ENCODE measurements around the gene ARL2.
"Not testable (repeated sequence)": the region's sequence is repeated elsewhere in the genome, so short reads cannot be mapped to it uniquely, and the experiment has no call there.

ARL2 gene

DNA sequence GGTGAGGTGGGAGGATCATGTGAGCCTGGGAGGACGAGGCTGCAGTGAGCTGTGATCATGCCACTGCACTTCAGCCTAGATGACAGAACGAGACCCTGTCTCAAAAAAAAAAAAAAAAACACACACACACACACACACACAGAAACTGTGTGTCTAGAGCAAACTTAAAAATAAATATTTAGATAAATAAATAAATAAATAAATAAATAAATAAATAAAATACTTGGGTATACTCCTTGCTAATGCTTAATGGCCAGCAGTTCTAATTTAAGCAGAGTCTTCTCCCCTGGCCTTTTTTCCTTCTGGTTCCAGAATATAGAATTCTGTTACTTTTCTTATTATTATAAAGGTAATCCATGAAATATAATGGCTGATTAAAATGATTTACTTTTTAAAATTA lies 5.1 kb upstream of the ARL2 start:
- DNase-seq, result no peak

DNA sequence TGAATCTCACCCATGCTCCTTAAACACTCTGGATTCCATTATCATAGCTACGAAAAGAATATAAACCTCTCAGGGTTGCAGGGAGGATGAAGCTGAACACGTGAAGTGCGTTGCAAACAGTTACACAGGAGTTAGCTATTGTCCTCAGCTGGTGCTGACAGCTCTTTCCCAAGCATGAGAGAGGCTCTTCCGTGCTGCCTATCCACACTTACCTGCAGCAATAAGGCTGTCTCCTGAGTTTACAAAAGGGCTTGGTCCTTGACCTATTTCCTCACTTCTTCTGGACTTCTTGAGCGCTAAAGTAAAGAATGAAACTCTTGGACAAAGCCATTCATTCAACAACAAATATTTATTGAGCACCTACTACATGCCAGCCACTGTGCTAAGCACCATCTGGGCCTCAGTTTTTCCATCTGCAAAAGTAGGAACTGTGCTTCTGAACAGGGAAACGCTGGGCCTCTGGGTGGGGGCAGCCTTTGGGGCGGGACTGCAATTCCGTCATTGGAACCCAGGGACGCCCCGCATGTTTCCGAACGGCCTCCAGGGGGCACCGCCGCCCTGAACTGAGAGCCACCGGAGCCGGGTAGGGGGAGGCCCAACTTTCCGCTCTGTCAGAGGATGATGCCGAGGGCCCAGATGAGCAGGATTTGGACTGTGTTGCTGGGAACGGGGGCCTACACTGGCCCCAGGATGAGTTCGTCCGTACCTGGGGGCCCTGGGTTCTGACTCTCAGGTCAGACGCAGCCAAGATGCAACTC lies 651 bp upstream of the ARL2 start:
- peak; percentile 87 for DNase-seq

DNA sequence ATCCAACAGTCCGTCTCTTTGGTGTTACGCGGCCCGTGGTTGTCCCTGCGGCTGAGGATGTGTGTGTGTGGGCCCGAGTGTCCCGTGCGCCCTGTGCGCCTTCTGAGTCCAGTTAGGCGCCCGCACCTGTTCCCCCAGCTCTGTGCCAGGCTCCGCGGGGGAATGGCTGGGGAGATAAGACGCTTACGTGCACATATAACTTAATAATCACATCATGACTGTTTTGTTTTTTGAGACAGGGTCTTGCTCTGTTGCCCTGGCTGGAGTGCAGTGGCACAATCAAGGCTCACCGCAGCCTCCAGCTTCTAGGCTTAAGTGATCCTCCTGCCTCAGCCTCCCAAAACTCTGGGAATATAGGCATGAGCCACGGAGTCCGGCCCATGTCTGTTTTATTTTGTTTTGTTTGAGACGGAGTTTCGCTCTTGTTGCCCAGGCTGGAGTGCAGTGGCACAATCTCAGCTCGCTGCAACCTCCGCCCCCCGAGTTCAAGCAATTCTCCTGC lies 817 bp downstream of the ARL2 start:
- DNase-seq, result no peak

DNA sequence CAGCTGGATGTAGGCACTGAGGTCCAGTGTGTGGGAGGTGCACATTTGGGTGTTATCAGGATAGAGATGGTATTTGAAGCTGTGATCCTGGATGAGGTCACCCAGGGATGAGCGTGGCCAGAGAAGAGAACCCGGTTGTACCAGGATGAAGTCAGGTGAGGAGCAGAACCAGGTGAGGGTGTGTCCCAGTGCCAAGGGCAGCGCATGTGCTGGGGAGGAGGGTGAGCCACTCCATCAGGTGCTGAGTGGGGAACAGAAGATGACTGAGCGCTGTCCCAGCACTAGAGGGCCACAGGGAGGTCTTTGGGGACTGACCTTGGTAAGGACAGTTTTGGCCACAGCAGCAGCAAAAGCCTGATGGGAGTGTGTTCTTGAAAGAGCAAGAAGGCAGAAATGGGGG lies 2.7 kb downstream of the ARL2 start:
- no peak for DNase-seq

DNA sequence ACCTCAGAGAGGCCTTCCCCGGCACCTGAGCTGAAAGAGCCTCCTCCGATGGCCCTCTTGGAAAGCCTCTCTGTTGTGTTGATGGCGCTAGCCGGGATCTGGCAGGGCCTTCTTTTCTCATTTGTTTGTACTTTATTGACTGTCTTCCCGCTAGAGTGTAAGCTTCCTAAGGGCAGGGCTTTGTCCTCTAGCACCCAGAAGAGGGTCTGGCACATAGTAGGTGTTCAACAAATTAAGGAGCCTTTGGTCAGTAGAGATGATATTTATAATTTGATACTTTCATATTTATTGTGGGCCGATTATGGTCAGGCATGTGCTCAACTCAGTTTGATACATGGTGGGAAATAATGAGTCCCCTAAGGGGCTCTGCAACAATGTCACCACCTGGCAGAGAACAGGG lies 4.0 kb downstream of the ARL2 start:
- no peak for DNase-seq

DNA sequence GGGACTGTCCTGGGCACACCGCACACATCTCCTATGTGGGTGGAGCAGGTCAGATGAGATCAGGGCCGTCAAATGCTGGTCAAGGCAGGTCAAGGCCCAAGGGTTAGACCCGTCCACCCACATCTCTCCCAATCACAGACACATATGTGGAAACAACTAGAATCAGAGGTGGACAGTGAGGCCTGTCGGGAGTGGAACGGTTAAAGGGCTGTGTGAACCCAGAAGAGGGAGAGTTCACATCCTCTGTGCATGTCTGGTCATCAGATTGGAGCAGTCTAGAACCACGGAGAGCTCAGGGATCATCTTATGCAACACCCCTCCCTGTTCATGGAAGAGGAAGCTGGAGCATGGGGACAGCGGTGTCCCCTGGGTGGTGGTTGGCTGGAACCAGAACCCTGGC lies 5.9 kb downstream of the ARL2 start:
- no peak for DNase-seq

DNA sequence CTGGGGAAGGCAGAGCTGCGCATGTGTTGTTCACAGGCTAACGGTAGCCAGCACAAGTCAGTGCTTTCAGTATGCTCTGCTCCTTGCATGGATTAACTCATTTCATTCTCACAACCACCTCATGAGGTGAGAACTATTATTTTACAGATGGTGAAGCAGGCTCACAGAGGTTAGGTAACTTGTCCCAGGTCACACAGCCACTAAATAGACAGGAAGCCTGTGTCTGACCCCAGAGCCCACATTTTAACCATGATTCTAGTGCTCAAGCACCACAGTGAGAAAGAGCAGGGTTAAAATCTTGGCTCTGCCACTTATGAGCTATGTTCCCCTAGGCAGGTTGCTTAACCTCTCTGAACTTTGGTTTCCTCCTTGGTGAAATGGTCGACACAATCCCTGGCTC lies 7.0 kb downstream of the ARL2 start:
- DNase-seq, result no peak

DNA sequence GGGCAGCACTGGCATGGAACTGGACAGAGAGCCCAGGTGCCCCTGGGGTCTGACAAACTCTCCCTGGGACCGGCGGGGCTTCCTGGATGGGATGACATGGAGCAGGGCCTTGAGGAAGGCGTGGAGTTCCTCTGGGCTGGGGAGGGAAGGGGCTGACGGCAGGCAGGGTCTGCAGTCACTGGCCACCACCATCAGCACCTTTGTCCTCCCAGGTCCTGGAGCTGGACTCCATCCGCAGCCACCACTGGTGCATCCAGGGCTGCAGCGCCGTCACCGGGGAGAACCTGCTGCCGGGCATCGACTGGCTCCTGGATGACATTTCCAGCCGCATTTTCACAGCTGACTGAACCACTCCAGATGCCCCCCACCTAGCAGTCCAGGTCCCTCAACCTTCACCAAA lies 7.5 kb downstream of the ARL2 start:
- DNase-seq, result no peak

DNA sequence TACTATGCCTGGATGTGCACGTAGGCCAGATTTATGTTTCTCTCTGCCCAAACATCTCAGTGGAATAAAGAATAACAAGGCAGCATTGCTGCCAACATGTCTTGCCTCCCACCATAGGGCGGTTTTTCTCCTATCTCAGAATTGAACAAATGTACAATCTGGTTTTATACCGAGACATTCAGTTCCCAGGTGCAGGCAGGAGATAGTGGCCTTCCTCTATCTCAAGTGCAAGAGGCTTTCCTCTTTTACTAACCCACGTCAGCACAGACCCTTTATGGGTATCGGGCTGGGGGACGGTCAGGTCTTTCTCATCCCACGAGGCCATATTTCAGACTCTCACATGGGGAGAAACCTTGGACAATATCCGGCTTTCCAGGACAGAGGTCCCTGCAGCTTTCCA lies 9.5 kb downstream of the ARL2 start:
- DNase-seq, result not testable (repeated sequence)

DNA sequence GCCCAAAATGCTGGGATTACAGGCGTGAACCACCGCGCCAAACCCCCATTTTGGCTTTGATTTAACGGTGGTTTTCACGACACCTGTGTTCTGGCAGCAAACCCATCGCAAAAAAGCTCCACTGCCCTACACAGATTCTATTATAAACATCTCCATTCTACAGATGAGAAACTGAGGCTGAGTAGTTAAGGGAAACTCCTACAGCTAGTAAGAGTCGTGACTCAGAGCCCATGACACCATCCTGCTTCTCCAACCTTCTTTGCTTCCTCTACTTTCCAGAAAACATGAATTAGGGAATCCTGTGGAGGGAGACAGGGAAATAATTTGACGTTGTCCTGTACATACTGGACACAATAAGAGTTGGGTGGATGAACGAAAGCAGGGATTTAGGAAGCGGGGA lies 12.8 kb downstream of the ARL2 start:
- no peak for DNase-seq

DNA sequence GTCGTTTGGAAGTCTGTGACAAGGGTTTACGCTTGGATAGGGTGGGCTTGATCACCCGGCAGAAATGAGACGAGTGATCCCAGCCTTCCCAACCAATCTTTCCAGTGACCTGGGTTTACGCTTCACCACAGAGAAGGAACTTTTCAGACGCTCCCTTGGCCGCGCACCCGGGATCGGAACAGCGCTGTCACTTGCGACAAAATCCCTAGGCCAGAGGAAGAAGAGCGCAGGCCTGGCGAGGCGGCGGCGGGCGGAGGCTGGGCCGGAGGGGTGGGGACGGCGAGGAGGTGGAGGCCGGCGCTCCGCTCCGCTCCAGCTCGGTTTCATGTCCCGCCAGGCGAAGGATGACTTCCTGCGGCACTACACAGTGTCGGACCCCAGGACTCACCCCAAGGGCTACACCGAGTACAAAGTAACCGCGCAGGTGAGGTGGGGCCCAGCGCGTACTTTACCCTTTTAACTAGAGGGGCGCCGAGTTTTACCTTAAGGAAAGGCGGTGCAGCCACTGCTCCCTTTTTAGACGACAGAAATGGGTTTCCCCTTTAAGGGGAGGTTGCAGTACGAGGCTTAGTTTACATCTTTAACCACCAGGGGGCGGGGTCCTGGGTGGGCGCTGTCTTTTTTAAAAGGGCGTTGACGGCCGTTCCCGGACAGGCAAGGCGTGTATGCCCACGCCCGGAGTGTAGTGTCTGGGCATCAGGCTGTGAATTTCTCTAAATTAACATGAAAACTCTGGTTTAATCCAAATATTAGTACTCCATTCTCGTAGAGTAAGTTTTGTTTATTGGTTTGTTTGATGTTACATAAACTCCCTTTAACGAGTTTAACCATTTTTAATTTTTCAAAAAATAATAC lies 13.5 kb downstream of the ARL2 start, which contains the start of gene SNX15:
Gene SNX15 (plus strand): TSS at position 227 of the 855 bp plus-strand sequence. CDS start 99 bp downstream, at position 326.
- peak; percentile 78 for DNase-seq

DNA sequence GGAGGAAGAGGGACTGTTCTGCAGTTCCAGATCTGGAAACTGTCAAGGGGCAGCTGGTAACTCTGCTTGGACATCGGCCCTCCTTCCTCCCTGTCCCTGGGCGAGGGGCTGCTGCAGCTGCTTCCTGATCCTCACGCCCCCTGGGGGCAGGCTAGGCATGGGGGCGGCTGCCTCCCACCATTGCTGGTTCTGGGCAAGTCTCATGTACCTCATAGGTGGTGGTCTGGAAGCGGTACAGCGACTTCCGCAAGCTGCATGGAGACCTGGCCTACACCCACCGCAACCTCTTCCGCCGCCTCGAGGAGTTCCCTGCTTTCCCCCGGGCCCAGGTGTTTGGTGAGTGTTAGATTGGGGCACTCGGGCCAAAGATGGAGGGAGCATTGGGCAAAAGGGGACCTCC lies 18.3 kb downstream of the ARL2 start:
- no peak for DNase-seq

DNA sequence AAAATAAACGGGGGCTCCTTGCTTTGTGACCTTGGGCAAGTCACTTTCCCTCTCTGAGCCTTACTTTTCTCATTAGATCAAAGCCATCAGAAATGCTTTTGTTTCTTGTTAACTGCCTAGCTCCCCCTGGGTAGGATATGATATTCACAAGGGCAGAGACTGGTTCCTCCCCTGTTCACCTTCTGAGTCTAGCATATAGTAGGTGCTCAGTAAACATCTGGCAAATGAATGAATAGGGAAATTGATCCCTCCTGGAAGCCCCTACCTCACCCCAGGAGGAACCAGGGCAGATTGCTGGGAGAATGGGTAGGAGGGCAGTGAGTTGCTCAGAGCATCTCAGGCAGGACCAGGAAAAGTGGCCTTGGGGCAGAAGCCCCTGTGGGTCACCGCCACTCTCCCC lies 20.5 kb downstream of the ARL2 start:
- no peak for DNase-seq

DNA sequence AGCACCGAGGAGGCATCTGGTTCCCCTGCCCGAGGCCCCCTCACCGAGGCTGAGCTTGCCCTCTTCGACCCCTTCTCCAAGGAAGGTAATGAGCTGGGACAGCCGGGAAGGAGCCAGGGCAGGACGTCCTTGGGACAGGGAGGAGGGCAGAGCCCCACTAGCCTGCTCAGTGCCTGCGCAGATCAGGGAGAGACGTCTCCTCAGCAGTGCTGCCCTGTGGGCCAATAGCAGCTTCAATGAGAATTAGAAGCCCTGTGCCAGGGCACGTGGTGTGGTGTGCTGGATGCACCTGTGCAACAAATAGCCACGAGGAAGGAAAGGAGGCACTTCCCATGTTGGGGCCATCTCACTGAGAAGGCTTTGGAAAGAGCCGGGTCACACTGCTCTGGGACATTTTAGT lies 21.6 kb downstream of the ARL2 start:
- DNase-seq, result no peak

DNA sequence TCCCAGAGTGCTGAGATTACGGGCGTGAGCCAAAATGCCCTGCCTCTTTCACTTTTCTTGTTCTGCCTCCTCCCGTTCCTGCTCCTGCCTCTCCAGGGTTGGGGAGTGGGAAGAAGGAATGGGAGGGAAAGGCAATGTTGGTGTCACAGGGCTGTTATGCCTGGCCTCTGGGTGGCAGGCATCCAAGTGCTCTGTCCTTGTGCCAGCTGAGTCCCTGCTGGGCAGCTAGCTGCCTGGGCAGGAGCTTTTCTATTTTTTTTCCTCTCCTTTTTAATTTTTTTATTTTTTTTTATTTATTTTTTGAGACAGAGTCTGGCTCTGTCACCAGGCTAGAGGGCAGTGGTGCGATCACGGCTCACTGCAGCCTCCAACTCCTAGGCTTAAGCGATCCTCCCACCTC lies 23.0 kb downstream of the ARL2 start:
- no peak for DNase-seq

DNA sequence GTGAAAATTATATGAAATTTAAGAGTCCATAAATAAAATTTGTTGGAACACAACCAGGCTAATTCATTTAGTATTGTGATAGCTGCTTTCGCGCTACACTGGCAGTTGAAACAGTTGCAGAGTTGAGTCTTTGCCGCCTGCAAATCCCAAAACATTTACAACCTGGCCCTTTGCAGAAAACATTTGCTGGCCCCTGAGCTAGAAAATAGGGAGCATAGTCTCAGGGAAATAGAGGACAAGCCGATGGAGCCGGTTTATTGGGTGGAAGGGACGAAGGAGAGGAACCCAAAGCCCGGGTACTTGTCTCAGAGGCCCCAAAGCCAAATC lies 26.5 kb downstream of the ARL2 start:
- DNase-seq, result no peak

DNA sequence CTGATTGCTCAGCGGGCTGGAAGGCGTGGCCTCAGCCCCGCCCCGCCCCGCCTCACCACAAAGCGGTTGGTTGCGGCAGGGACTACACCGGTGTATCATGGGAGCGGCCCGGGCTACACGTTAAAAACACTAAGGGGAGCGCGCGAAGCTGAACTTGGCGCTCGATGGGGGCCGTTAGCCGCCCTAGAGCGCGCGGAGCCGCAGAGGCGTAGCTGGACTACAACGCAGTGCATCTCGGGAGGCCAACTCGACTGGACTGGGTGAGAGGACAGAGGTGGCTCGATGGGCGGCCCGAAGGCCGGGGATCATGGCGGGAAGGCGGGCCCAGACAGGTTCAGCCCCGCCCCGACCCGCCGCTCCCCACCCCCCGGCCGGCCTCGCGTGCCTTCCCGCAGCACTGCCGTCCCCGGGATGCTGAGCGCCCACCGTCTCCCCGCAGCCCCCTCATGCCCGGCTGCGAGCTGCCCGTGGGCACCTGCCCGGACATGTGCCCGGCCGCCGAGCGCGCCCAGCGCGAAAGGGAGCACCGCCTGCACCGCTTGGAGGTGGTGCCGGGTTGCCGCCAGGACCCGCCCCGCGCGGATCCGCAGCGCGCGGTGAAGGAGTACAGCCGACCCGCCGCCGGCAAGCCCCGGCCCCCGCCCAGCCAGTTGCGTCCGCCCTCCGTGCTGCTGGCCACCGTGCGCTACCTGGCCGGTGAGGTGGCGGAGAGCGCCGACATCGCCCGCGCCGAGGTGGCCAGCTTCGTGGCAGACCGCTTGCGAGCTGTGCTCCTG lies 27.1 kb downstream of the ARL2 start, which contains the start of gene SAC3D1:
Gene SAC3D1 (plus strand): TSS at position 364 of the 776 bp plus-strand sequence. CDS start 83 bp downstream, at position 447.
- DNase-seq, result peak; percentile 79

DNA sequence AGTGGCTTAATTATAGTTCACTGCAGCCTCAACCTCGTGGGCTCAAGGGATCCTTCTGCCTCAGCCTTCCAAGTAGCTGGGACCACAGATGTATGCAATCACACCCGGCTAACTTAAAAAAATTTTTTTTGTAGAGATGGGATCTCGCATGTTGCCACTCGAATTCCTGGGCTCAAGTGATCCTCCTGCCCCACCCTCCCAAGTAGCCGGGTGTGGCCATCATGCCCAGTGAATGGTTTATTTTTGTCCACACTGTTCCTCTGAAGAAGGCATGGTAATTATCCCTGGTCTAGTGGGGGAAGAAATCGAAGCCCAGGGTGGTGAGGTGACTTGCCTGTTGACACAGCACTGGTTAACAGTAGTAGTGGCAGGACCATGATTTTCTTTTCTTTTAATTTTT lies 28.9 kb downstream of the ARL2 start:
- no peak for DNase-seq

DNA sequence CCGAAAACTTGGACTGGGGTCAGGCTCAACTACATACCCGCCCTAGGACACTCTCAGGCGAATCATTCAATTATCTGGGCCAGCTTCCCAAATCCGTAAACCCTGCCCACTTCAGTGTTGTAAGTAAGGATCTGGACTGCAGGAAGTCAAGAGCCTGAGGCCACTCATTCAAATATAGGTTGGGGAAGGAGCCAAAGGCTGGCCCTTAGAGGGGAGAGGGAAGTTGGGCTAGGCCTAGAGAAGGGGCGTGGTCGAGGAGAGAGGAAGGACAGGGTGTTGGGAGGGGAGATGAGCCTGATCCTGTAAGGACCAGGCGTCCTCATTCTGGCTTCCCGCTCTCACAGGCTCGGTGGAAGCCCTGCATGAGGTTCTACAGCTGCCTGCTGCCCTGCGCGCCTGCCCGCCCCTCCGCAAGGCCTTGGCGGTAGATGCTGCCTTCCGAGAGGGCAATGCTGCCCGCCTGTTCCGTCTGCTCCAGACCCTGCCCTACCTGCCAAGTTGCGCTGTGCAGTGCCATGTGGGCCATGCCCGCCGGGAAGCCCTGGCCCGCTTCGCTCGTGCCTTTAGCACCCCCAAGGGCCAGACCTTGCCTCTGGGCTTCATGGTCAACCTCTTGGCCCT lies 30.0 kb downstream of the ARL2 start:
- no peak for DNase-seq

DNA sequence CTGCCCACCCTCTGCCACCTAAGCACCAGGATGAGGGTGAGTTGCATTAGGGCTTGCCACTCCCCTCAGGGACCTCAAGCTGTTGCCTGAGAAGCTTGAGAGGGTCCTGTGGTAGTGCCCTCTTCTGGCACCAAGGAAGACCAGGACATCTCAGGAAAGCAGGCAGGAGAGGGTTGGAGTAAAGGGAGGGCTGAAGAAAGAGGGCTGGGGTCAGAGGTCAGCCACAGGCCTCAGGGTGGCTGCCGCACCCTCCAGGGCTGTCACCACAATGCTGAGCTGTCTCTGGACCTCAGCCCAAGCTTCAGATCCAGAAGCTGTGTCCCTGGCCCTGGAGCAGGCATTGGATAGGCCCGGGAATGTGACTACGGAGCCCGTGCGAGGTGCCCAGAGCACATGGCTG lies 31.1 kb downstream of the ARL2 start:
- DNase-seq, result no peak

DNA sequence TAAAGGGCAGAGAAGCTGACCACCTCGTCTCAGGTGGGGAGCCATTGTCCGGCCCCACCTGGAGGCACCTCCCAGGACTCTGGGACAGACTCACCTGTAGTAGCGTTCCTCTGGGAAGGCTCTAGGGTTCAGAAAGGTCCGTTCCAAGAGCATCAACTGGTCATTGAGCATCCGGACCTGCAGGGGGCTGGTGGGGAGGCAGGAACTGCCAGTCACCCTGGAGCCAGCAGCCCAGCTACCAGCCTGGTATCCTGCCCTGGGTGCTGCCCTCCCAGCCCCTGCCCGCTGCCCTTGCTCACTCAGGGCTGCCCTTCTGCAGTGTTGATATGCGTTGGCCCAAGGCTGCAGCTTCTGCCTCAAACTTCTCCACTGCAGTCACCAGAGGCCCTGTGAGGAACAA lies 31.8 kb downstream of the ARL2 start:
- no peak for DNase-seq

DNA sequence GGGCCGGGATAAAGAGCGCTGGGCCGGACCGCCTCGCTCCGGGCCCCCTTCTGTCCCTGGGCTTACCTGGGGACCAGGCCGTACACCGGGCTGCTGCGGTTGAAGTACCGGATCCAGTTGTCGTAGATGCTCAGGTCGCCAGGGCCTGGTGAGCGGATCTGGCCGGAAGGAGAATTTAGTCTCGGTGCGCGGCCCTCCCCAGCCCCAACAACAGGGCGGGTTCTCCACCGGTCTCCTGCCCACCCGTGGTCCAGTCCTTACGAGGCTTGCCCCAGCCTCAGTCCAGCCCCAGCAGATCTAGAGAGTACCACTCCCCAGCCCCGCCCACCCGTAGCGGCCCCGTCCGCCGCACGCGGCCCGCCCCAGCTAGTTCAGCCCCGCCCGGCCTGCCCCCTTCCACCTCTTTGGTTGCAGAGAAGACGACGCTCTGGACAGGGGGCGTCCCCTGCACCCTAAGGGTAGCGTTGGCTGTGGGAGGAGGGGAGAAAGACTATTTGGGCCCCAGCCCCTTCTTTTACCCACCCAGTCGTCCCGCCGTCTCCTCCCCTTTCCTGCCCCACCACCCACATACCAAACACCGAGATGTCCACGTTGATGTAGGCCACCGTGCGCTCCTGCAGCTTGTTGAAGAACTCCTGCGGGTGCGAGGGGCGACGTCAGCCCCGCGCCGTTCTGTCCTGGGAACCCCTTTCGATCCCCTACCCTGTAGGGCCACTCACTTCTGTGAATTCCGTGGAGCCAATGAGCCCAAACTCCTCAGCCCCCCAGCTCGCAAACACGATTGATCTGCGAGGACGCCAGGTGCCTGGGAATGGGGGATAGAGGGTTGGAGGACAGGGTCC lies 33.8 kb downstream of the ARL2 start:
- peak; percentile 35 for DNase-seq

Data from stimulated activated CD4-positive, alpha-beta T cell treated with anti-CD3 and anti-CD28 coated beads, Interleukin-12 subunit alpha, Interleukin-12 subunit beta, amount 100 ng/mL, for 4 hours (primary cell).